B cell (primary cell): ENCODE results near the gene CMC1. TPM values are rescaled to one million over a fixed set of nuclear protein-coding genes. Genes with fewer than 3 reads are reported as not detected.

ENCODE experiments used
- ATAC-seq: fragments of 200-7000 bp; cut with Tn5 transposase; one replicate; pipeline ENCODE4 v1.10.0; 2021; ENCODE audit warnings: low read depth, mild to moderate bottlenecking, moderate number of reproducible peaks, moderate library complexity
- CTCF ChIA-PET: fragments of 350-600 bp; sonication (Branson Sonifier 250); formaldehyde crosslinking; loops from one replicate; lab custom pipeline; 2021; ENCODE audit warnings: antibody characterized with exemption, inconsistent platforms; lab: Charles Lee
- POLR2A ChIA-PET: fragments of 350-600 bp; sonication (Branson Sonifier 250); formaldehyde crosslinking; loops from one replicate; lab custom pipeline; 2021; ENCODE audit warnings: antibody characterized with exemption; lab: Charles Lee
- DNase-seq: peaks from one replicate; pipeline ENCODE4 v3.0.0; 2013
- H2AFZ ChIP-seq: 2 replicates; pipeline ENCODE4 v1.6.1; 2012; ENCODE audit warnings: mild to moderate bottlenecking, low read depth, low read length; ENCODE audit not compliant: insufficient read depth, poor library complexity, severe bottlenecking
- H3K27ac ChIP-seq, 2 donors: 1 replicate in 1 of 2; 2 replicates in 1 of 2; pipeline ENCODE4 v1.5.1; 2012 to 2013; ENCODE audit warnings: low read length in 2 of 2, mild to moderate bottlenecking in 2 of 2, moderate library complexity in 1 of 2
- H3K27me3 ChIP-seq, 4 experiments: fragments of 200-600 bp in 1 of 4; sonication (generic) in 1 of 4; replicated peaks in 1 of 4; 1 replicate in 2 of 4; 2 replicates in 2 of 4; pipeline versions ENCODE4 v1.6.1 to v1.7.0; 2013 to 2016; ENCODE audit warnings: low read length in 3 of 4, mild to moderate bottlenecking in 2 of 4, mixed read lengths in 1 of 4, moderate library complexity in 1 of 4; ENCODE audit not compliant: insufficient read depth in 4 of 4, control insufficient read depth in 3 of 4; ENCODE audit errors: control extremely low read depth in 1 of 4
- H3K36me3 ChIP-seq, 2 experiments: replicated peaks in 1 of 2; 1 replicate in 1 of 2; 2 replicates in 1 of 2; pipeline versions ENCODE4 v1.6.1 to v1.7.1; 2013; ENCODE audit warnings: low read length in 1 of 2; ENCODE audit not compliant: insufficient read depth in 2 of 2, control insufficient read depth in 1 of 2; ENCODE audit errors: control extremely low read depth in 1 of 2, extremely low read depth in 1 of 2
- H3K4me1 ChIP-seq, 2 donors: fragments of 200-600 bp in 1 of 2; sonication (generic) in 1 of 2; 1 replicate in 1 of 2; 2 replicates in 1 of 2; pipeline versions ENCODE4 v1.5.1 to v1.6.1; 2013 to 2017; ENCODE audit warnings: low read length in 2 of 2; ENCODE audit not compliant: control insufficient read depth in 2 of 2, insufficient read depth in 2 of 2
- H3K4me2 ChIP-seq: replicated peaks from 2 replicates; pipeline ENCODE3; 2012; ENCODE audit warnings: mild to moderate bottlenecking, low read depth, low read length; ENCODE audit not compliant: poor library complexity, severe bottlenecking
- H3K4me3 ChIP-seq, 5 experiments: fragments of 200-600 bp in 1 of 5; sonication (generic) in 1 of 5; 1 replicate in 3 of 5; 2 replicates in 2 of 5; pipeline versions ENCODE4 v1.5.1 to v1.7.0; 2011 to 2016; ENCODE audit warnings: low read length in 4 of 5, mild to moderate bottlenecking in 4 of 5, low read depth in 2 of 5, control low read depth in 1 of 5, moderate library complexity in 1 of 5; ENCODE audit not compliant: insufficient read depth in 1 of 5; ENCODE audit errors: control extremely low read depth in 1 of 5, extremely low read depth in 1 of 5
- H3K79me2 ChIP-seq: fragments of 200-600 bp; sonication (generic); one replicate; pipeline ENCODE4 v1.6.0; 2016; ENCODE audit warnings: low read length; ENCODE audit not compliant: control insufficient read depth, insufficient read depth
- H3K9ac ChIP-seq: fragments of 200-600 bp; sonication (generic); 2 replicates; pipeline ENCODE4 v1.6.1; 2017; ENCODE audit warnings: mild to moderate bottlenecking, low read length, moderate library complexity
- H3K9me3 ChIP-seq, 3 donors: one replicate each; pipeline versions ENCODE4 v1.6.1 to v1.7.1; 2013; ENCODE audit warnings: low read length in 2 of 3; ENCODE audit not compliant: control insufficient read depth in 2 of 3, insufficient read depth in 1 of 3; ENCODE audit errors: control extremely low read depth in 1 of 3
- H4K20me1 ChIP-seq: 2 replicates; pipeline ENCODE4 v1.6.0; 2012; ENCODE audit warnings: mild to moderate bottlenecking, low read length; ENCODE audit not compliant: insufficient read depth, control insufficient read depth, poor library complexity, severe bottlenecking
- H3K27ac Mint-ChIP-seq: one replicate; pipeline ENCODE4 v1.8.0; 2021; ENCODE audit warnings: mixed read lengths
- H3K27me3 Mint-ChIP-seq: one replicate; pipeline ENCODE4 v1.8.0; 2021; ENCODE audit warnings: mixed read lengths
- H3K4me1 Mint-ChIP-seq: one replicate; pipeline ENCODE4 v1.8.0; 2021; ENCODE audit warnings: mixed read lengths
- H3K4me3 Mint-ChIP-seq: one replicate; pipeline ENCODE4 v1.8.0; 2021; ENCODE audit warnings: mixed read lengths
- H3K9me3 Mint-ChIP-seq: one replicate; pipeline ENCODE4 v1.8.0; 2022; ENCODE audit warnings: mixed read lengths; ENCODE audit not compliant: insufficient read depth
- EZH2 ChIP-seq: IDR thresholded peaks from 2 replicates; pipeline ENCODE4 v1.6.1; 2012; ENCODE audit warnings: borderline replicate concordance, low read depth, mild to moderate bottlenecking, moderate library complexity, low read length; ENCODE audit not compliant: insufficient read depth, poor library complexity, severe bottlenecking
- WGBS: methylation state at CpG from one replicate; pipeline ENCODE4 v1.1.5; 2013; ENCODE audit warnings: missing lambda C conversion rate; ENCODE audit not compliant: insufficient coverage; 5-methylcytosine and 5-hydroxymethylcytosine counted together
- intact Hi-C: fragments of 100-400 bp; cut with micrococcal nuclease; formaldehyde crosslinking; loops from one replicate; pipeline ENCODE4 v1.10.0; 2022
- polyA plus RNA-seq: library from polyadenylated mRNA; depleted of rRNA; stranded (reverse); fragments of >200 nt; gene quantifications from 2 replicates; pipeline ENCODE4 v1.2.3, GENCODE V29; 2012
- total RNA-seq, 2 donors: library from RNA; stranded (reverse); fragments of 120-200 nt in 1 of 2; gene quantifications; 1 replicate in 1 of 2; 2 replicates in 1 of 2; pipeline versions ENCODE4 v1.2.3 to v1.2.4, GENCODE V29; 2013 to 2022
- TF ChIP-seq, protein P1 (sequence below): fragments of 200-600 bp; IDR thresholded peaks from one replicate; pipeline ENCODE4 v1.8.0; 2022; ENCODE audit warnings: antibody characterized with exemption, mild to moderate bottlenecking

The CMC1 gene
- total and polyA plus RNA-seq, 2 donors (not counting 1 experiment from before 2014, with no cell fraction given) = 6.7 to 14.5 TPM

DNA sequence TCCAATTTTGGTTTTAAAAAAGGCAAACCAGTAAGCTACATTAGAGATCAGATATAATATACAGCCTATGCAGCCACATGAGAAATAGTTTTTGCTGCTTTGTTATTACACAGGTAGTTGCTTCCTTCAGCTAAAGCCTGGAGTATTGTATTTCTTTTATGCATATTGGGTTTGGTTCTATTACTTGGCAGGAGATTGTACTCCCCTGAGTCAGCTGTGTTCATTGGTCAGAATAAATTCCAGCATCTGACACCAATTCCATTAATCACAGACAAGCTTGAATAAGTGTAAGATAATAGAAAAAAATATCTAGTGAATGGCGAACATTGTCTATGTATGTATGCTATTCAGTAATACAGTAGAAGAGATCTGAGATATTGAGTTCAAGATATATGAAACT is 81.0 kb downstream of the CMC1 start:
- Histone ChIP-seq H3K27ac (no peak overlapping the region), H2AFZ (no peak overlapping the region), H3K4me1 (no peaks in the 10 kb centered on the region), H3K4me2 (no peak overlapping the region), H3K4me3 (no peak overlapping the region), H3K9ac (no peak overlapping the region), H4K20me1 (no peaks in the 10 kb centered on the region), H3K79me2 (no peaks in the 10 kb centered on the region), H3K27me3 (no peaks in the 10 kb centered on the region), H3K36me3 (peaks cover 9 to 19% of the 10 kb centered on the region in 2 experiments), H3K9me3 (no peaks in the 10 kb centered on the region)
- no peaks in the 10 kb centered on the region for H3K4me1 Mint-ChIP-seq
- no peak overlapping the region for H3K27ac Mint-ChIP-seq
- CTCF ChIA-PET = interaction anchor here (1.3 to 1.8 kb wide), 3 partner anchors 12 to 610 kb away, joined by 3 to 7 read pairs (median 6); partner anchors contain the start of genes AZI2 and ZCWPW2
- H3K9me3 Mint-ChIP-seq = no peaks in the 10 kb centered on the region
- H3K27me3 Mint-ChIP-seq = no peaks in the 10 kb centered on the region
- POLR2A ChIA-PET = no interaction called here
- H3K4me3 Mint-ChIP-seq = no peak overlapping the region
- intact Hi-C loops = no loop called here
- ATAC-seq (no peak), DNase-seq (no peak)
- no CpG with 5 or more reads among the region's 1 CpG for WGBS
- TF ChIP-seq, protein P1, sequence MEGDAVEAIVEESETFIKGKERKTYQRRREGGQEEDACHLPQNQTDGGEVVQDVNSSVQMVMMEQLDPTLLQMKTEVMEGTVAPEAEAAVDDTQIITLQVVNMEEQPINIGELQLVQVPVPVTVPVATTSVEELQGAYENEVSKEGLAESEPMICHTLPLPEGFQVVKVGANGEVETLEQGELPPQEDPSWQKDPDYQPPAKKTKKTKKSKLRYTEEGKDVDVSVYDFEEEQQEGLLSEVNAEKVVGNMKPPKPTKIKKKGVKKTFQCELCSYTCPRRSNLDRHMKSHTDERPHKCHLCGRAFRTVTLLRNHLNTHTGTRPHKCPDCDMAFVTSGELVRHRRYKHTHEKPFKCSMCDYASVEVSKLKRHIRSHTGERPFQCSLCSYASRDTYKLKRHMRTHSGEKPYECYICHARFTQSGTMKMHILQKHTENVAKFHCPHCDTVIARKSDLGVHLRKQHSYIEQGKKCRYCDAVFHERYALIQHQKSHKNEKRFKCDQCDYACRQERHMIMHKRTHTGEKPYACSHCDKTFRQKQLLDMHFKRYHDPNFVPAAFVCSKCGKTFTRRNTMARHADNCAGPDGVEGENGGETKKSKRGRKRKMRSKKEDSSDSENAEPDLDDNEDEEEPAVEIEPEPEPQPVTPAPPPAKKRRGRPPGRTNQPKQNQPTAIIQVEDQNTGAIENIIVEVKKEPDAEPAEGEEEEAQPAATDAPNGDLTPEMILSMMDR = no peak

DNA sequence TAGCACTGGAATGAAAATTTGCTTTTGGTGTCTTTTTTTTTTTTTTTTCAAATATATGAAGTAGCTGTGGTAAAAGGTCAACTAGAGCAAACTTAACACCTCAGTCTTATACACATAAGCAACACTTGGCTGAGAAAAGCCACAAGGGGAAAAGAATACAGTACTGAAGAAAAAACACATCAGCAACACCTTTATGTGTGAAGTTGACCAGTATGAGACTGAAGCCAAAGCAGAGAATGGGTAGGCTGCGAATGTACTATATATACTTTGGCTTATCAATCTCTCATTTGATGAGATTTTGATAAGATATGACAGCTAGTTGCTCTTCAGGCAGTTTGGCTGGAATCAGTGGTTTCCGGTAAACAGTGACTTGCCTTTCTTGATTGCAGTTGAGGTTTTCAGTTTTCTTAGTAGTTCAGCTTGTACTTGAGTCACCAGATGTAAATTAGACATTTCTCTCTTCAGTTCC is 85.1 kb downstream of the CMC1 start:
- POLR2A ChIA-PET = interaction anchor here (0.7 kb wide), 1 partner anchor 53 kb away, joined by 3 read pairs; no protein-coding TSS in a partner anchor
- no peak overlapping the region for H3K27ac Mint-ChIP-seq
- Histone ChIP-seq H3K9ac (no peak overlapping the region), H3K27me3 (no peaks in the 10 kb centered on the region), H3K9me3 (no peaks in the 10 kb centered on the region), H3K36me3 (peaks cover 7 to 19% of the 10 kb centered on the region in 2 experiments), H4K20me1 (no peaks in the 10 kb centered on the region), H3K79me2 (no peaks in the 10 kb centered on the region), H3K27ac (no peak overlapping the region), H3K4me1 (no peaks in the 10 kb centered on the region), H2AFZ (no peak overlapping the region), H3K4me2 (no peak overlapping the region), H3K4me3 (no peak overlapping the region)
- H3K27me3 Mint-ChIP-seq = no peaks in the 10 kb centered on the region
- ATAC-seq (no peak), DNase-seq (no peak)
- intact Hi-C loops = no loop called here
- no peaks in the 10 kb centered on the region for H3K4me1 Mint-ChIP-seq
- TF ChIP-seq EZH2 = no peak
- no CpG with 5 or more reads among the region's 2 CpGs for WGBS
- H3K4me3 Mint-ChIP-seq = no peak overlapping the region
- CTCF ChIA-PET = interaction anchor here (0.7 to 6.3 kb wide), 10 partner anchors 9 to 1014 kb away, joined by 3 to 112 read pairs (median 7); partner anchors contain the start of genes AZI2 and ZCWPW2
- no peaks in the 10 kb centered on the region for H3K9me3 Mint-ChIP-seq
